HepG2 (cell line): Measurements from ENCODE around the gene HABP4. TPM values are rescaled to one million over a fixed set of nuclear protein-coding genes. Genes with fewer than 3 reads are reported as not detected.
A peak's percentile ranks its signal among the peaks of the same experiment; 100 is the strongest.

Experiments
- ASH2L ChIP-seq: fragments of 300-600, 200-600 bp; sonication (generic); IDR thresholded peaks from 2 replicates; pipeline ENCODE4 v1.7.0; 2017; ENCODE audit warnings: low read depth, mild to moderate bottlenecking, moderate library complexity, mixed read lengths, low read length; ENCODE audit not compliant: insufficient read length
- BHLHE40 ChIP-seq: IDR thresholded peaks from 2 replicates; pipeline ENCODE4 v1.6.1; 2011; ENCODE audit warnings: low read length, improper control_type of control experiment
- CSRNP1 ChIP-seq: sonication (generic); formaldehyde crosslinking; IDR thresholded peaks from 2 replicates; pipeline ENCODE4 v1.8.1; 2023; ENCODE audit warnings: mild to moderate bottlenecking, missing genetic modification reagents
- MTERF4 ChIP-seq: sonication (generic); formaldehyde crosslinking; IDR thresholded peaks from 2 replicates; pipeline ENCODE4 v1.8.0; 2023; ENCODE audit warnings: mild to moderate bottlenecking, missing genetic modification reagents
- MXD4 ChIP-seq: IDR thresholded peaks from 2 replicates; pipeline ENCODE4 v1.6.1; 2016; ENCODE audit warnings: mild to moderate bottlenecking, missing biosample characterization, missing genetic modification reagents
- PATZ1 ChIP-seq: sonication (generic); formaldehyde crosslinking; IDR thresholded peaks from 2 replicates; pipeline ENCODE4 v1.4.0; 2020; ENCODE audit warnings: missing genetic modification reagents
- POLR2G ChIP-seq: fragments of 200-400 bp; formaldehyde crosslinking; IDR thresholded peaks from 2 replicates; pipeline ENCODE4 v1.6.1; 2018; ENCODE audit warnings: mild to moderate bottlenecking, low read depth, low read length, moderate library complexity
- RBFOX2 ChIP-seq: fragments of 200-400 bp; formaldehyde crosslinking; IDR thresholded peaks from 2 replicates; pipeline ENCODE4 v1.6.1; 2017; ENCODE audit warnings: low read depth, mild to moderate bottlenecking, low read length
- SP1 ChIP-seq, 2 experiments: fragments of 450-650 bp in 1 of 2; sonication (generic) in 1 of 2; formaldehyde crosslinking in 1 of 2; IDR thresholded peaks; 2 replicates each; pipeline versions ENCODE4 v1.4.0 to v1.6.1; 2016 to 2020; ENCODE audit warnings: missing genetic modification reagents in 1 of 2
- SRSF9 ChIP-seq: fragments of 200-400 bp; formaldehyde crosslinking; IDR thresholded peaks from 2 replicates; pipeline ENCODE4 v1.6.1; 2018; ENCODE audit warnings: borderline replicate concordance, mild to moderate bottlenecking, low read depth, low read length; ENCODE audit not compliant: insufficient read depth, poor library complexity, severe bottlenecking
- TARDBP ChIP-seq: sonication (generic); formaldehyde crosslinking; IDR thresholded peaks from 2 replicates; pipeline ENCODE4 v1.8.0; 2022; ENCODE audit warnings: mild to moderate bottlenecking, missing genetic modification reagents
- THAP11 ChIP-seq: IDR thresholded peaks from 2 replicates; pipeline ENCODE4 v1.6.1; 2016; ENCODE audit warnings: missing biosample characterization, missing genetic modification reagents
- ZBTB2 ChIP-seq: sonication (generic); formaldehyde crosslinking; IDR thresholded peaks from 2 replicates; pipeline ENCODE4 v1.8.0; 2022; ENCODE audit warnings: low read depth, missing genetic modification reagents
- ZBTB7B ChIP-seq: sonication (generic); formaldehyde crosslinking; IDR thresholded peaks from 2 replicates; pipeline ENCODE4 v1.4.0; 2020; ENCODE audit warnings: missing genetic modification reagents
- ZNF577 ChIP-seq: sonication (generic); formaldehyde crosslinking; IDR thresholded peaks from 2 replicates; pipeline ENCODE4 v1.4.0; 2020; ENCODE audit warnings: mild to moderate bottlenecking, low read depth, missing genetic modification reagents, borderline replicate concordance
- ZNF580 ChIP-seq: IDR thresholded peaks from 2 replicates; pipeline ENCODE4 v1.6.1; 2016; ENCODE audit warnings: low read depth, borderline replicate concordance
- polyA plus RNA-seq, 8 experiments: library from polyadenylated mRNA; depleted of rRNA in 3 of 8; stranded (reverse) in 7 of 8; unstranded in 1 of 8; fragments of >200 nt; fragmentation: Illumina TruSeq in 4 of 8; extraction: Trizol in 4 of 8; gene quantifications; 2 replicates each; pipeline versions ENCODE4 v1.2.1 to v1.2.3, GENCODE V29; 2011 to 2016; ENCODE audit warnings: low read depth in 4 of 8, missing spikeins in 1 of 8, mixed read lengths in 1 of 8; ENCODE audit not compliant: insufficient read depth in 1 of 8
- total RNA-seq, 5 experiments: library from RNA; depleted of rRNA; stranded (reverse); fragments of >200 nt; fragmentation: Illumina TruSeq; extraction: Trizol; gene quantifications; 2 replicates each; pipeline ENCODE4 v1.2.3, GENCODE V29; 2016; ENCODE audit warnings: low read depth in 1 of 5

HABP4 gene
- total and polyA plus RNA-seq, 2 of the 13 experiments (the other 11 are each of a cell fraction or from before 2014, with no cell fraction given), result 14.3 to 26.6 TPM

GRCh38 chr9:96449845-96450612, at the start of gene HABP4 (continued):
- TF ChIP-seq MTERF4 (CRISPR knock-in tag), result 0 out of 2 replicates have a peak, but pooled peaks have one; percentile 49
- TF ChIP-seq BHLHE40, result peak; percentile 91
- TF ChIP-seq RBFOX2, result peak; percentile 81
- TF ChIP-seq ZNF580 (CRISPR knock-in tag), result 0 out of 2 replicates have a peak, but pooled peaks have one; percentile 6
- TF ChIP-seq SP1 (IDR thresholded peaks at IDR 0.05), result no peak
- peak; percentile 94 for TF ChIP-seq SP1 (CRISPR knock-in tag; IDR thresholded peaks at IDR 0.05)
- TF ChIP-seq TARDBP (CRISPR knock-in tag), result 0 out of 2 replicates have a peak, but pooled peaks have one; percentile 43
- 0 out of 2 replicates have a peak, but pooled peaks have one; percentile 53 for TF ChIP-seq CSRNP1 (CRISPR knock-in tag)
- peak; percentile 7; the same call in 1 of the 2 replicates for TF ChIP-seq THAP11 (CRISPR knock-in tag)
- peak; percentile 23; the same call in 1 of the 2 replicates for TF ChIP-seq ZBTB7B (CRISPR knock-in tag)
- peak; percentile 52 for TF ChIP-seq PATZ1 (CRISPR knock-in tag)
- TF ChIP-seq POLR2G, result peak; percentile 74
- peak; percentile 52 for TF ChIP-seq ASH2L
- no peak for TF ChIP-seq SRSF9
- TF ChIP-seq ZBTB2, result no peak
- TF ChIP-seq ZNF577, result no peak
- TF ChIP-seq MXD4 (CRISPR knock-in tag), result peak; percentile 10; the same call in 1 of the 2 replicates
